ENCODE results near the gene MTFMT.

The MTFMT gene

DNA sequence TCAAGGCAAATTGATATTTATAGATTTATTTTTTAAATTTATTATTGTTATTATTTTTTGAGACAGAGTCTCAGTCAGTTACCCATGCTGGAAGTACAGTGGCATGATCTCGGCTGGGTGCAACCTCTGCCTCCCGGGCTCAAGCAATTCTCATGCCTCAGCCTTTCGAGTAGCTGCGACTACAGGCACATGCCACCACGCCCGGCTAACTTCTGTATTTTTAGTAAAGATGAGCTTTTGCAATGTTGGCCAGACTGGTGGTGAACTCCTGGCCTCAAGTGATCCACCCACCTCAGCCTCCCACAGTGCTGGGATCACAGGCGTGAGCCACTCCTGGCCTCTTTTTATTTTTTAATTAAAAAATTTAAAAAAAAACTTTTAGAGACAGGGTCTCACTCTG is 58.7 kb downstream of the MTFMT start:
- TF ChIP-seq CTBP1 (IDR thresholded peaks at IDR 0.05; ENCODE audit: borderline replicate concordance) (no peak), TARDBP (IDR thresholded peaks at IDR 0.05) (no peak), BHLHE40 (IDR thresholded peaks at IDR 0.05; ENCODE audit: borderline replicate concordance) (no peak), FOXA1 (IDR thresholded peaks at IDR 0.05) (no peak)
- CTCF ChIA-PET = no interaction called here

DNA sequence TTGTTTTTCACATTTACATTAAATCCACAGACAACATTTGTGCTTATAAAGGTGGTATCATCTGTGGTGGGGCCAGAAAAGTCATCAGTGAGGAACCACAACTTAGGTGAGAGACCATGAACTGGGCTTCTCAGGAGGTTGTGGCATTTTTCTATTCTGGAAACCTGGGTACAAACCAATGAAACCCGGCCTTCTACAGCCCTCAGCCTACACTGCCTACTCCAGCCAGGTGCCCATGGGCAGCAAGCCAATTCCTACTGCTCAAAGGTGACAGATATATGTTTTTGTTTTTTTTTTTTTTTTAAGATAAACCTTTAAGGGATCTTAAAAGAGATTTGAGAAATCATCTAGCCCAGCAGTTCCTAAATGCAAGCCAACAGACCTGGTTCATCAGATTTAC is 60.0 kb downstream of the MTFMT start:
- ChIA-PET CTCF (no interaction called here), POLR2A (no interaction called here)
- TF ChIP-seq NFRKB (IDR thresholded peaks at IDR 0.05) = no peak
- no peak for TF ChIP-seq LEF1 (IDR thresholded peaks at IDR 0.05; ENCODE audit: borderline replicate concordance)
- no peak for TF ChIP-seq BHLHE40 (IDR thresholded peaks at IDR 0.05; ENCODE audit: borderline replicate concordance)
- no peak for TF ChIP-seq FOXM1 (IDR thresholded peaks at IDR 0.05; ENCODE audit: borderline replicate concordance)
- no peak for TF ChIP-seq ZNF384 (IDR thresholded peaks at IDR 0.05)
- TF ChIP-seq, protein P1, sequence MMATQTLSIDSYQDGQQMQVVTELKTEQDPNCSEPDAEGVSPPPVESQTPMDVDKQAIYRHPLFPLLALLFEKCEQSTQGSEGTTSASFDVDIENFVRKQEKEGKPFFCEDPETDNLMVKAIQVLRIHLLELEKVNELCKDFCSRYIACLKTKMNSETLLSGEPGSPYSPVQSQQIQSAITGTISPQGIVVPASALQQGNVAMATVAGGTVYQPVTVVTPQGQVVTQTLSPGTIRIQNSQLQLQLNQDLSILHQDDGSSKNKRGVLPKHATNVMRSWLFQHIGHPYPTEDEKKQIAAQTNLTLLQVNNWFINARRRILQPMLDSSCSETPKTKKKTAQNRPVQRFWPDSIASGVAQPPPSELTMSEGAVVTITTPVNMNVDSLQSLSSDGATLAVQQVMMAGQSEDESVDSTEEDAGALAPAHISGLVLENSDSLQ (IDR thresholded peaks at IDR 0.05) = no peak
- TF ChIP-seq HDGF (IDR thresholded peaks at IDR 0.05; ENCODE audit: borderline replicate concordance) = no peak
- TF ChIP-seq FOXK2 (IDR thresholded peaks at IDR 0.05) = no peak
- TF ChIP-seq TARDBP (IDR thresholded peaks at IDR 0.05) = no peak
- TF ChIP-seq FOXA1 (IDR thresholded peaks at IDR 0.05) = no peak
- TF ChIP-seq SUZ12 (IDR thresholded peaks at IDR 0.05) = no peak
- no peak for TF ChIP-seq SP1 (IDR thresholded peaks at IDR 0.05)
- no peak for DNase-seq (ENCODE audit: extremely low spot score)

More for the DNA sequence above, 58.7 kb downstream of the MTFMT start:
- DNase-seq (ENCODE audit: extremely low spot score) = no peak
- POLR2A ChIA-PET = no interaction called here

DNA sequence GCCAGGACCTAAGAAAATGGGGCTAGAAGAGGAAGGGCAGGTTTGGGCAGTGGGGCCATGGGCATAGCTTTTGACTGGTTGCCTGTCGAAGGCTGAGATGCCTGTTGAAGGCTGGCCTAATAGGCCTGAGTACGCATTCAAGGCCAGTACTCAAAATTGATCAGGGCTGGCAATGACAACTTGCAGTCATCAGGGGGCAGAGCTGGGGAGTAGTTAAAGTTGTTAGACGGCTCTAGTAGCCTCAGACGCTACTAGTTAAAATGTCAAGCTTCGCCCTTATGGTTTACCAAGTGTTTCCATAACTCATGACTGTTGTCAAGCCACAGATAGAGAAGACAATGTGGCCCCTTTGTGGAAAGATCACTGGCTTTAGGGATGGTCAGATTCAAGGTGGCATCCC is 68.4 kb downstream of the MTFMT start:
- DNase-seq (ENCODE audit: extremely low spot score) = no peak
- CTCF ChIA-PET = no interaction called here
- TF ChIP-seq TARDBP (IDR thresholded peaks at IDR 0.05) = no peak
- TF ChIP-seq LEF1 (IDR thresholded peaks at IDR 0.05; ENCODE audit: borderline replicate concordance) = no peak
- TF ChIP-seq L3MBTL2 (conservative IDR thresholded peaks at IDR 0.05) = no peak
- no peak for TF ChIP-seq ARNT (IDR thresholded peaks at IDR 0.05)
- TF ChIP-seq CTBP1 (IDR thresholded peaks at IDR 0.05; ENCODE audit: borderline replicate concordance) = no peak
- TF ChIP-seq FOXA1 (IDR thresholded peaks at IDR 0.05) = no peak
- TF ChIP-seq BHLHE40 (IDR thresholded peaks at IDR 0.05; ENCODE audit: borderline replicate concordance) = no peak
- no peak for TF ChIP-seq FOXK2 (IDR thresholded peaks at IDR 0.05)
- TF ChIP-seq ZNF384 (IDR thresholded peaks at IDR 0.05) = no peak
- no peak for TF ChIP-seq FOXM1 (IDR thresholded peaks at IDR 0.05; ENCODE audit: borderline replicate concordance)
- no peak for TF ChIP-seq SP1 (IDR thresholded peaks at IDR 0.05)
- TF ChIP-seq ELF4 (IDR thresholded peaks at IDR 0.05) = no peak
- TF ChIP-seq SUZ12 (IDR thresholded peaks at IDR 0.05) = no peak
- TF ChIP-seq, protein P1 (IDR thresholded peaks at IDR 0.05) = no peak
- TF ChIP-seq NFRKB (IDR thresholded peaks at IDR 0.05) = no peak
- TF ChIP-seq HDGF (IDR thresholded peaks at IDR 0.05; ENCODE audit: borderline replicate concordance) = no peak
- POLR2A ChIA-PET = no interaction called here

DNA sequence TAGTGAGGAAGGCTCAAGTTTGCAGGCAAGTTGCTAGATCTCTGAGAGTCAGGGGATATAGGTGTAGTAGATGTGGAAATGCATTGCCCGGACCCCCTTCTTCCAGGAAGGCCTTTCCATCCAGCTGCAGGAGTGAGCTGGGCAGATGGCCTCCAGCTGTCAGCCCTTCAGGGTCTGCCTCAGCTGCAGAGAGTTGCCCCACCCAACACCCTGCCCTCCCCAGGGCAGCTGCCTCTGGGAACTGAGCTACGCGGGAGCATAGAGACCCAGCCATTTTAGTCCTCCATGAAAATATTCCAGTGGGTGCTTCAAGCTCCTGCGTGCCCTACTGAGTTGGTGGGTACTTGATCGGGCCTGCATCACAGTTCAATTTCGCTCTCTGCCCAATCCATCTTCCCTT is 69.3 kb downstream of the MTFMT start:
- CTCF ChIA-PET = no interaction called here
- no peak for TF ChIP-seq FOXA1 (IDR thresholded peaks at IDR 0.05)
- TF ChIP-seq FOXK2 (IDR thresholded peaks at IDR 0.05) = no peak
- no peak for TF ChIP-seq HDGF (IDR thresholded peaks at IDR 0.05; ENCODE audit: borderline replicate concordance)
- no peak for TF ChIP-seq ELF4 (IDR thresholded peaks at IDR 0.05)
- no peak for TF ChIP-seq BHLHE40 (IDR thresholded peaks at IDR 0.05; ENCODE audit: borderline replicate concordance)
- no peak for TF ChIP-seq SUZ12 (IDR thresholded peaks at IDR 0.05)
- no peak for TF ChIP-seq L3MBTL2 (conservative IDR thresholded peaks at IDR 0.05)
- no peak for TF ChIP-seq SP1 (IDR thresholded peaks at IDR 0.05)
- no peak for TF ChIP-seq FOXM1 (IDR thresholded peaks at IDR 0.05; ENCODE audit: borderline replicate concordance)
- no peak for TF ChIP-seq ARNT (IDR thresholded peaks at IDR 0.05)
- TF ChIP-seq CTBP1 (IDR thresholded peaks at IDR 0.05; ENCODE audit: borderline replicate concordance) = no peak
- no peak for TF ChIP-seq NFRKB (IDR thresholded peaks at IDR 0.05)
- no peak for TF ChIP-seq TARDBP (IDR thresholded peaks at IDR 0.05)
- POLR2A ChIA-PET = no interaction called here
- no peak for DNase-seq (ENCODE audit: extremely low spot score)

DNA sequence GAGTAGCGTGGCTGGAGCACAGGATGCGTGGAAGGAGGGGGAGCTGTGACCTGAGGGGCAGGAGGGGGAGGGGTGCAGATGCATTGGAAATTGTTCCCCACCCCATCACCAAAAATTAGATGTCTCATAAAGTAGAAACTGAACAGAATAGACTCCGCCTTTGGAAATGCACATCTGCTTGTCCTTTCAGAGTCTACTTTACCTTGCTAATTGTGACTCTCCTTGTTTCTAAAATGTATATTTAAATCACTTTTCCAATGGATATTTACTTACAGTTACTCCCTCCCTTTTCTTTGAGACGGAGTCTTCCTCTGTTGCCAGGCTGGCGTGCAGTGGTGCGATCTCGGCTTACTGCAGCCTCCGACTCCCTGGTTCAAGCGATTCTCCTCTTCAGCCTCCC is 70.3 kb downstream of the MTFMT start:
- POLR2A ChIA-PET = no interaction called here
- DNase-seq (ENCODE audit: extremely low spot score) = no peak
- CTCF ChIA-PET = no interaction called here
- no peak for TF ChIP-seq LEF1 (IDR thresholded peaks at IDR 0.05; ENCODE audit: borderline replicate concordance)
- no peak for TF ChIP-seq FOXK2 (IDR thresholded peaks at IDR 0.05)
- TF ChIP-seq ELF4 (IDR thresholded peaks at IDR 0.05) = no peak
- TF ChIP-seq TARDBP (IDR thresholded peaks at IDR 0.05) = no peak
- no peak for TF ChIP-seq SUZ12 (IDR thresholded peaks at IDR 0.05)
- TF ChIP-seq ARNT (IDR thresholded peaks at IDR 0.05) = no peak
- TF ChIP-seq SP1 (IDR thresholded peaks at IDR 0.05) = no peak
- no peak for TF ChIP-seq FOXA1 (IDR thresholded peaks at IDR 0.05)
- no peak for TF ChIP-seq HDGF (IDR thresholded peaks at IDR 0.05; ENCODE audit: borderline replicate concordance)
- TF ChIP-seq BHLHE40 (IDR thresholded peaks at IDR 0.05; ENCODE audit: borderline replicate concordance) = no peak
- no peak for TF ChIP-seq CTBP1 (IDR thresholded peaks at IDR 0.05; ENCODE audit: borderline replicate concordance)
- TF ChIP-seq NFRKB (IDR thresholded peaks at IDR 0.05) = no peak

DNA sequence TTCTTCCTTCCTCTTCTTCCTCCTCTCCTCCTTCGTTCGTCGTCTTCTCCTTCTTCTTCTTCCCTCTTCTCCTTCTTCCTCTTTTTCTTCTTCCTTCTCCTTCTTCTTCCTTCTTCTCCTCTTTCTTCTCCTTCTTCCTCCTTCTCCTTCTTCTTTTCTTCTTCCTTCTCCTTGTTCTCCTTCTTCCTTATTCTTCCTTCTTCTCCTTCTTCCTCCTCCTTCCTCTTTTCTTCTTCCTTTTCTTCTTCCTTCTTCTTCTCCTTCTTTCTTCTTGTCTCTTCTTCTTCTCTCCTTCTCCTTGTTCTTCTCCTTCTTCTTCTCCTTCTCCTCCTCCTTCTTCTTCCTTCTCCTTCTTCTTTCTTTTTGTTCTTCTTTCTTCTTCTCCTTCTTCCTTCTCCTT is 75.0 kb downstream of the MTFMT start:
- POLR2A ChIA-PET = no interaction called here
- CTCF ChIA-PET = no interaction called here
- TF ChIP-seq HDGF (IDR thresholded peaks at IDR 0.05; ENCODE audit: borderline replicate concordance) (no peak), TARDBP (IDR thresholded peaks at IDR 0.05) (no peak), SP1 (IDR thresholded peaks at IDR 0.05) (no peak), LEF1 (IDR thresholded peaks at IDR 0.05; ENCODE audit: borderline replicate concordance) (no peak), L3MBTL2 (conservative IDR thresholded peaks at IDR 0.05) (no peak), BHLHE40 (IDR thresholded peaks at IDR 0.05; ENCODE audit: borderline replicate concordance) (no peak), CTBP1 (IDR thresholded peaks at IDR 0.05; ENCODE audit: borderline replicate concordance) (no peak), FOXA1 (IDR thresholded peaks at IDR 0.05) (no peak)
- no peak for DNase-seq (ENCODE audit: extremely low spot score)

DNA sequence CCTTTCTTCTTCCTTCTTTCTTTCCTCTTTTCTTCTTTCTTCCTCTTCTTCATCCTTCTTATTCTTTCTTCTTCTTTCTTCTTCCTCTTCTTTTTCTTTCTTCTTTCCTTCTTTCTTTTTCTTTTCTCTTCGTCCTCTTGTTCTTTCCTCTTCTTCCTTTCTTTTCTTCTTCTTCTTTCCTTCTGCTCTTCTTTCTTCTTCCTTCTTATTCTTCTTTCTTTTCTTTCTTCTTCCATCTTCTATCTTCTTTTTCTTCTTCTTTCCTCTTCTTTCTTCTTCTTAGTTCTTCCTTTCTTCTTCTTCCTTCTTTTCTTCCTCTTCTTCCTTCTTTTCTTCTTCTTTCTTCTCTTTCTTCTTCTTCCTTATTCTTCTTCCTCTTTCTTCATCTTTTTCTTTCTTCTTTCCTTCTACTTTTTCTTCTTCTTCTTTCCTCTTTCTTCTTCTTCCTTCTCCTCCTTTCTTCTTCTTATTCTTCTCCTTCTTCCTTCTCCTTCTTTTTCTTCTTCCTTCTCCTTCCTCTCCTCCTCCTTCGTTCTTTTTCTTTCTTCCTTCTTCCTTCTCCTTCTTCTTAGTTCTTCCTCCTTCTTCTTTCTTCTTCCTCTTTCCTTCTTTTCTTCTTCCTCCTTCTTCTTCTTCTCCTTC is 77.5 kb downstream of the MTFMT start:
- POLR2A ChIA-PET = no interaction called here
- no peak for DNase-seq (ENCODE audit: extremely low spot score)
- CTCF ChIA-PET = no interaction called here

More for the DNA sequence above, 77.5 kb downstream of the MTFMT start:
- TF ChIP-seq, protein P1 (IDR thresholded peaks at IDR 0.05) = no peak
- TF ChIP-seq SUZ12 (IDR thresholded peaks at IDR 0.05) = no peak
- TF ChIP-seq SP1 (IDR thresholded peaks at IDR 0.05) = no peak
- no peak for TF ChIP-seq FOXK2 (IDR thresholded peaks at IDR 0.05)
- TF ChIP-seq HDGF (IDR thresholded peaks at IDR 0.05; ENCODE audit: borderline replicate concordance) = no peak
- TF ChIP-seq TARDBP (IDR thresholded peaks at IDR 0.05) = no peak
- no peak for TF ChIP-seq NFRKB (IDR thresholded peaks at IDR 0.05)
- TF ChIP-seq ZNF384 (IDR thresholded peaks at IDR 0.05) = no peak
- no peak for TF ChIP-seq FOXM1 (IDR thresholded peaks at IDR 0.05; ENCODE audit: borderline replicate concordance)
- TF ChIP-seq ELF4 (IDR thresholded peaks at IDR 0.05) = no peak
- no peak for TF ChIP-seq FOXA1 (IDR thresholded peaks at IDR 0.05)
- TF ChIP-seq CTBP1 (IDR thresholded peaks at IDR 0.05; ENCODE audit: borderline replicate concordance) = no peak

Data from HEK293T (cell line).